DOHH2 (cell line): ENCODE measurements around the gene GMDS.

Source experiments
- H3F3A ChIP-seq: fragments of 200-600 bp; sonication (generic), shearing (Covaris generic); 2 replicates; pipeline ENCODE4 v1.6.0; 2016; ENCODE audit warnings: antibody characterized with exemption, mild to moderate bottlenecking; ENCODE audit not compliant: control insufficient read depth, insufficient read depth
- H3K27ac ChIP-seq: fragments of 200-600 bp; sonication (generic); 2 replicates; pipeline ENCODE4 v1.5.1; 2014; ENCODE audit warnings: low read depth, mild to moderate bottlenecking, low read length, moderate library complexity
- H3K27me3 ChIP-seq: fragments of 200-600 bp; sonication (generic); 2 replicates; pipeline ENCODE4 v1.6.1; 2014; ENCODE audit warnings: mild to moderate bottlenecking, low read length, mixed read lengths; ENCODE audit not compliant: control insufficient read depth
- H3K36me3 ChIP-seq: fragments of 200-600 bp; sonication (generic); 2 replicates; pipeline ENCODE4 v1.6.1; 2014; ENCODE audit warnings: mild to moderate bottlenecking, low read length, moderate library complexity, mixed read lengths; ENCODE audit not compliant: control insufficient read depth
- H3K4me1 ChIP-seq: fragments of 200-600 bp; sonication (generic); 2 replicates; pipeline ENCODE4 v1.6.1; 2014; ENCODE audit warnings: mild to moderate bottlenecking, low read length, mixed read lengths; ENCODE audit not compliant: control insufficient read depth
- H3K4me2 ChIP-seq: fragments of 200-600 bp; sonication (generic); 2 replicates; pipeline ENCODE4 v1.6.0; 2014; ENCODE audit warnings: mild to moderate bottlenecking, low read length, moderate library complexity
- H3K4me3 ChIP-seq: fragments of 200-600 bp; sonication (generic); 2 replicates; pipeline ENCODE4 v1.5.1; 2014; ENCODE audit warnings: mild to moderate bottlenecking, low read length, mixed read lengths
- H3K79me2 ChIP-seq: fragments of 200-600 bp; sonication (generic); 2 replicates; pipeline ENCODE4 v1.6.1; 2014; ENCODE audit warnings: mild to moderate bottlenecking, low read length, mixed read lengths; ENCODE audit not compliant: control insufficient read depth
- H3K9me2 ChIP-seq: fragments of 200-600 bp; sonication (generic); replicated peaks from 2 replicates; pipeline ENCODE4 v1.6.1; 2014; ENCODE audit warnings: mild to moderate bottlenecking, low read length, mixed read lengths; ENCODE audit not compliant: control insufficient read depth
- H3K9me3 ChIP-seq: fragments of 200-600 bp; sonication (generic); 2 replicates; pipeline ENCODE4 v1.6.1; 2014; ENCODE audit warnings: antibody characterized with exemption, low read length, mixed read lengths; ENCODE audit not compliant: control insufficient read depth, insufficient read depth
- H4K20me1 ChIP-seq: fragments of 200-600 bp; sonication (generic); 2 replicates; pipeline ENCODE4 v1.6.0; 2014; ENCODE audit warnings: low read depth, mild to moderate bottlenecking, antibody characterized with exemption, low read length, moderate library complexity; ENCODE audit not compliant: control insufficient read depth, insufficient read depth
- CTCF ChIP-seq: fragments of 200-600 bp; sonication (generic); IDR thresholded peaks from one replicate; pipeline ENCODE4 v1.5.1; 2014; ENCODE audit warnings: antibody characterized with exemption, mild to moderate bottlenecking, low read depth, low read length; ENCODE audit not compliant: poor library complexity, severe bottlenecking
- EZH2phosphoT487 ChIP-seq: fragments of 200-600 bp; sonication (generic); IDR thresholded peaks from 2 replicates; pipeline ENCODE4 v1.6.1; 2017; ENCODE audit warnings: borderline replicate concordance, mild to moderate bottlenecking, antibody characterized with exemption, low read length, moderate library complexity, mixed read lengths

GMDS gene

GRCh38 chr6:1615151-1615852, 630.1 kb downstream of the GMDS start:
- no peaks in the 10 kb centered on the region for H4K20me1 ChIP-seq
- no peak overlapping the region for H3K27ac ChIP-seq
- no peaks in the 10 kb centered on the region for H3K9me3 ChIP-seq
- TF ChIP-seq CTCF (no peak), EZH2phosphoT487 (no peak)
- no peaks in the 10 kb centered on the region for H3K79me2 ChIP-seq
- H3K4me3 ChIP-seq, result no peak overlapping the region
- no peaks in the 10 kb centered on the region for H3K9me2 ChIP-seq
- H3K27me3 ChIP-seq, result peaks cover 12% of the 10 kb centered on the region
- no peak overlapping the region for H3K4me2 ChIP-seq
- no peaks in the 10 kb centered on the region for H3K36me3 ChIP-seq
- H3K4me1 ChIP-seq, result peaks cover 7% of the 10 kb centered on the region
- peaks cover 11% of the 10 kb centered on the region for H3F3A ChIP-seq

GRCh38 chr6:1614448-1615150, 630.8 kb downstream of the GMDS start:
- no peaks in the 10 kb centered on the region for H3K9me2 ChIP-seq
- TF ChIP-seq EZH2phosphoT487 (no peak), CTCF (no peak)
- no peaks in the 10 kb centered on the region for H4K20me1 ChIP-seq
- H3K4me3 ChIP-seq, result no peak overlapping the region
- no peak overlapping the region for H3K4me2 ChIP-seq
- H3K36me3 ChIP-seq, result no peaks in the 10 kb centered on the region
- H3K9me3 ChIP-seq, result no peaks in the 10 kb centered on the region
- H3K79me2 ChIP-seq, result no peaks in the 10 kb centered on the region
- H3K27me3 ChIP-seq, result peaks cover 12% of the 10 kb centered on the region
- H3F3A ChIP-seq, result peaks cover 11% of the 10 kb centered on the region
- H3K4me1 ChIP-seq, result peaks cover 7% of the 10 kb centered on the region
- H3K27ac ChIP-seq, result no peak overlapping the region

- H3K4me2 ChIP-seq, result no peak overlapping the region
- no peaks in the 10 kb centered on the region for H3K36me3 ChIP-seq
- H3K9me2 ChIP-seq, result no peaks in the 10 kb centered on the region
- peaks cover 11% of the 10 kb centered on the region for H3F3A ChIP-seq
- H4K20me1 ChIP-seq, result no peaks in the 10 kb centered on the region
- H3K4me1 ChIP-seq, result peaks cover 12% of the 10 kb centered on the region
- no peak overlapping the region for H3K27ac ChIP-seq
- H3K9me3 ChIP-seq, result no peaks in the 10 kb centered on the region
- H3K79me2 ChIP-seq, result no peaks in the 10 kb centered on the region
- no peak for TF ChIP-seq CTCF
- TF ChIP-seq EZH2phosphoT487, result no peak
- peaks cover 17% of the 10 kb centered on the region for H3K27me3 ChIP-seq
- H3K4me3 ChIP-seq, result no peak overlapping the region
Observed at GRCh38 chr6:1613688-1614447, 631.5 kb downstream of the GMDS start.
